Omental fat pad (tissue), 4 donors: ENCODE measurements around the gene ANKFN1. TPM values are rescaled to one million over a fixed set of nuclear protein-coding genes. Genes with fewer than 3 reads are reported as not detected.

Source experiments
- ATAC-seq: fragments of 150-250 bp; one replicate; pipeline ENCODE4 v1.9.1; 2016; ENCODE audit warnings: mild to moderate bottlenecking, moderate library complexity; ENCODE audit not compliant: low FRiP score
- DNase-seq: peaks from one replicate; pipeline ENCODE4 v3.0.0-alpha.2; 2019; ENCODE audit warnings: low spot score
- total RNA-seq, 4 donors: library from RNA; depleted of rRNA; stranded (reverse); fragments of >200 nt; gene quantifications; one replicate each; pipeline ENCODE4 v1.1.0, GENCODE V29; 2016
- TF ChIP-seq, protein P1 (sequence below), 3 donors: fragments of 450-650 bp; IDR thresholded peaks; one replicate each; pipeline ENCODE4 v1.5.1; 2016 to 2017; ENCODE audit warnings: antibody characterized with exemption in 3 of 3, mild to moderate bottlenecking in 3 of 3, moderate library complexity in 2 of 3

The ANKFN1 gene
- total RNA-seq, 4 donors from 2014 or later = 1.7 to 3.0 (median 2.2) TPM

GRCh38 chr17:56292010-56292409 lies 138.7 kb downstream of the ANKFN1 start:
- TF ChIP-seq, protein P1, sequence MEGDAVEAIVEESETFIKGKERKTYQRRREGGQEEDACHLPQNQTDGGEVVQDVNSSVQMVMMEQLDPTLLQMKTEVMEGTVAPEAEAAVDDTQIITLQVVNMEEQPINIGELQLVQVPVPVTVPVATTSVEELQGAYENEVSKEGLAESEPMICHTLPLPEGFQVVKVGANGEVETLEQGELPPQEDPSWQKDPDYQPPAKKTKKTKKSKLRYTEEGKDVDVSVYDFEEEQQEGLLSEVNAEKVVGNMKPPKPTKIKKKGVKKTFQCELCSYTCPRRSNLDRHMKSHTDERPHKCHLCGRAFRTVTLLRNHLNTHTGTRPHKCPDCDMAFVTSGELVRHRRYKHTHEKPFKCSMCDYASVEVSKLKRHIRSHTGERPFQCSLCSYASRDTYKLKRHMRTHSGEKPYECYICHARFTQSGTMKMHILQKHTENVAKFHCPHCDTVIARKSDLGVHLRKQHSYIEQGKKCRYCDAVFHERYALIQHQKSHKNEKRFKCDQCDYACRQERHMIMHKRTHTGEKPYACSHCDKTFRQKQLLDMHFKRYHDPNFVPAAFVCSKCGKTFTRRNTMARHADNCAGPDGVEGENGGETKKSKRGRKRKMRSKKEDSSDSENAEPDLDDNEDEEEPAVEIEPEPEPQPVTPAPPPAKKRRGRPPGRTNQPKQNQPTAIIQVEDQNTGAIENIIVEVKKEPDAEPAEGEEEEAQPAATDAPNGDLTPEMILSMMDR (IDR thresholded peaks at IDR 0.05) = no peak
- DNase-seq (no peak), ATAC-seq (peak; percentile 66)

DNA sequence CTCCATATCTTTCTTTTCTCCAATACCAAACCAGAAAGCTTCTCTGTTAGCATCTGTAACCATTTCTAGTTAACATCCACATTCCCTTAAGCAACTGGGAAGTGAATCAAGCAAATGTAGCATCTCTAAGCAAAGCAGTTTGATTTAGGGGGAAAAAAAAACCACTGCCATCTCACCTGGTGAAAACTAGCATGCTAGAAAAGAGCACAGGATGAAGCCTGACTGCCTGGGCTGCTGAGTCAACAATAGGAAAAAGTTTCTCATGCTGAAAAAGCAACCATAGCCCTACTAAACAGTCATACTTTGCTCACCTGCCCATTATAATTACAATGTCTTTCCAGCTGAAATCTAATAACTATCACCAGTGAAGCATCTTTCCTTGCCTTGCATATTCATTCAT lies 139.3 kb downstream of the ANKFN1 start:
- TF ChIP-seq, protein P1 (IDR thresholded peaks at IDR 0.05) = no peak
- DNase-seq (no peak), ATAC-seq (no peak)

- no peak for ATAC-seq
- no peak for DNase-seq
- TF ChIP-seq, protein P1 (IDR thresholded peaks at IDR 0.05) = no peak
Measured at GRCh38 chr17:56297184-56297583, 143.9 kb downstream of the ANKFN1 start.

- DNase-seq (no peak), ATAC-seq (no peak)
- TF ChIP-seq, protein P1 (IDR thresholded peaks at IDR 0.05) = no peak
Measured at GRCh38 chr17:56298846-56299245, 145.6 kb downstream of the ANKFN1 start.

- TF ChIP-seq, protein P1 (IDR thresholded peaks at IDR 0.05) = no peak
- no peak for ATAC-seq
- no peak for DNase-seq
Measured at GRCh38 chr17:56300144-56300543, 146.9 kb downstream of the ANKFN1 start.

GRCh38 chr17:56305007-56305406 lies 151.7 kb downstream of the ANKFN1 start:
- TF ChIP-seq, protein P1 (IDR thresholded peaks at IDR 0.05) = no peak
- DNase-seq (no peak), ATAC-seq (no peak)

DNA sequence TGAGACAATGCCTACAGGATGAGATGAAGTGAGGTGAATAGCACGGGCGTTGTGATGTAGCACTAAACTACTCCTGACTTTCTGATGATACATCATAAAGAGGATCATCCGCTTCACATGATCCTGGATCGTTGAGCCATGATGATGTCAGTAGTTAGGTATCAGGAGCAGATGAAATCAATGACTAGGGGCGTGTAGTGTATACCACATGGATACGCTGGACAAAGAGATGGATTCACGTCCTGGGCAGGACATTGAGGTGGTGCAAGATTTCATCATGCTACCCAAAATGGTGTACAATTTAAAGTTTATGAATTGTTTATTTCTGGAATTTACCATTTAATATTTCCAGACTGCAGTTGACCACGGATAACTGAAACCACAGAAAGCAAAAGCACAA lies 156.6 kb downstream of the ANKFN1 start:
- ATAC-seq (no peak), DNase-seq (no peak)
- TF ChIP-seq, protein P1 (IDR thresholded peaks at IDR 0.05) = no peak
